Ecto neural progenitor cell (in vitro differentiated cells): ENCODE results near the gene BRD3.
"Not testable (repeated sequence)": the region's sequence is repeated elsewhere in the genome, so short reads cannot be mapped to it uniquely, and the experiment has no call there.

ENCODE experiments used
- DNase-seq: peaks from one replicate; pipeline ENCODE4 v3.0.0-alpha.2; 2018; ENCODE audit warnings: low spot score

BRD3 gene

GRCh38 chr9:134067904-134068743 is at the start of gene BRD3:
BRD3 (minus strand) TSS chr9:134068026; CDS start chr9:134053477, 14,549 bp downstream.
- peak; percentile 90 for DNase-seq

GRCh38 chr9:134112561-134112960 is 44.7 kb upstream of the BRD3 start:
- no peak for DNase-seq

GRCh38 chr9:134111064-134111463 is 43.2 kb upstream of the BRD3 start:
- DNase-seq: no peak

GRCh38 chr9:134103391-134103998 is 35.7 kb upstream of the BRD3 start:
- DNase-seq: no peak

- no peak for DNase-seq
These were observed 33.9 kb upstream of the BRD3 start for GRCh38 chr9:134101623-134102149.

- not testable (repeated sequence) for DNase-seq
These were observed 33.3 kb upstream of the BRD3 start for GRCh38 chr9:134101133-134101532.

GRCh38 chr9:134100040-134100439 is 32.2 kb upstream of the BRD3 start:
- DNase-seq: no peak

GRCh38 chr9:134099123-134099761 is 31.4 kb upstream of the BRD3 start:
- DNase-seq: no peak

- no peak for DNase-seq
These were observed 22.1 kb upstream of the BRD3 start for GRCh38 chr9:134089972-134090371.

GRCh38 chr9:134088063-134088725 is 20.4 kb upstream of the BRD3 start:
- no peak for DNase-seq

- DNase-seq: no peak
These were observed 17.8 kb upstream of the BRD3 start for GRCh38 chr9:134085674-134086073.

- DNase-seq: no peak
These were observed 15.6 kb upstream of the BRD3 start for GRCh38 chr9:134083451-134083850.

GRCh38 chr9:134076644-134077043 is 8.8 kb upstream of the BRD3 start:
- no peak for DNase-seq

- DNase-seq: not testable (repeated sequence)
These were observed 7.9 kb upstream of the BRD3 start for GRCh38 chr9:134075689-134076088.

- DNase-seq: no peak
These were observed 5.7 kb upstream of the BRD3 start for GRCh38 chr9:134073500-134073899.

- not testable (repeated sequence) for DNase-seq
These were observed 4.9 kb upstream of the BRD3 start for GRCh38 chr9:134072683-134073082.

GRCh38 chr9:134071149-134071548 is 3.3 kb upstream of the BRD3 start:
- no peak for DNase-seq

GRCh38 chr9:134069480-134070399 is 1.9 kb upstream of the BRD3 start:
- DNase-seq: peak; percentile 43

GRCh38 chr9:134068744-134069479 is 1.1 kb upstream of the BRD3 start:
- peak; percentile 32 for DNase-seq
